Measurements from ENCODE around the gene CWC22. TPM values are rescaled to one million over a fixed set of nuclear protein-coding genes. Genes with fewer than 3 reads are reported as not detected.
A peak's percentile ranks its signal among the peaks of the same experiment; 100 is the strongest.

Gene CWC22
- total and polyA plus RNA-seq, 2 of the 13 experiments (the other 11 are each of a cell fraction or from before 2014, with no cell fraction given): 5.7 to 29.2 TPM

DNA sequence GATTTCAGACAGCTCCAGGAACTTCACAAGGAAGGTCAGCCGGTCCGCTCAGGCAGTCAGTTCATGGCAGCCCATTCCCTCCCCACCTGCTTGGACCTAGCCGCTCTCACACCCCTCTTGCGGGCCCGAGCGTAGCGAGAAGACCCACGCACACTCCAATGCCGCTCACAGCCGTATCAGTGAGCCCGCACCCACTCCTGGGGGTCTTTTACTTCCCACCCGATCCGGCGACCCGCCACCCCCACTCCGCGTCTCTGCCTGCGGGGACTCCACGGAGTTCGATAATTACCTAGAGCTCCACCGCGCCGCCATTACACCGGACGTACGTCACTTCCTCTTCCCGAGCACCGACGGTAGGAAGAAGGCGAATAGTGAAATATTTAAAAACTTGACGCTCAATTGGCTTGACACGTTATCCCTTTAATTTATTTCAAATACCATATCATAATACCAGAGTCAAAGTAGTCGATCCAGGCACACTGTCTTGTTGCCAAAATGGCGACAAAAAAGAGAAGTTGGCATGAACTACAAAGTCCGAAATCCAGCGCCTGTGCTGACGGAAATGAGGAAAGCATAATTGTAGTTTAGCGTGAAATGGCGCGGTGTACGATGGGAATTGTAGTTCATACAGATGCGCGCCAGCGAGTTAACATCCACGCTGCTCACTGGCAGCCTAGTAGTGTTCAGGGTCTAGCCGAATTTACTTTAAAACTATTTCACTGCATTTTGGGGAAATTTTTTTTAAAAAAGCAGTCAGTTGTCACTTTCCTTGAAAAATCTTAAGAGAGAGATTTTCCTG lies at the start of gene CWC22 (continued):
- peak in 1 of 2 experiments; percentile 91; a peak in 1 of 4 replicates for TF ChIP-seq KLF16 (CRISPR knock-in tag; IDR thresholded peaks at IDR 0.05)
- no peak for TF ChIP-seq ZNF549 (CRISPR knock-in tag; IDR thresholded peaks at IDR 0.05)
- TF ChIP-seq ZSCAN31 (CRISPR knock-in tag; IDR thresholded peaks at IDR 0.05; ENCODE audit: low read depth): peak; percentile 81
- TF ChIP-seq CCDC6 (CRISPR knock-in tag; IDR thresholded peaks at IDR 0.05): 0 out of 2 replicates have a peak, but pooled peaks have one; percentile 27
- no peak for TF ChIP-seq ZNF292 (CRISPR knock-in tag; IDR thresholded peaks at IDR 0.05; ENCODE audit: borderline replicate concordance, low read depth)
- TF ChIP-seq KDM4B (CRISPR knock-in tag; IDR thresholded peaks at IDR 0.05): peak; percentile 54
- TF ChIP-seq ZEB1 (IDR thresholded peaks at IDR 0.05; ENCODE audit: insufficient replicate concordance, low read depth): no peak
- peak; percentile 92 for TF ChIP-seq ZNF205 (CRISPR knock-in tag; IDR thresholded peaks at IDR 0.05)
- no peak for TF ChIP-seq ZNF256 (CRISPR knock-in tag; conservative IDR thresholded peaks at IDR 0.05)
- TF ChIP-seq ZNF20 (CRISPR knock-in tag; IDR thresholded peaks at IDR 0.05): no peak
- TF ChIP-seq SNRNP70 (IDR thresholded peaks at IDR 0.05; ENCODE audit: low read depth, low read length): no peak
- TF ChIP-seq MED1 (CRISPR knock-in tag; IDR thresholded peaks at IDR 0.05): peak; percentile 66; the same call in 1 of the 2 replicates
- TF ChIP-seq ZBTB21 (CRISPR knock-in tag; IDR thresholded peaks at IDR 0.05): peak; percentile 75; the same call in 1 of the 2 replicates
- TF ChIP-seq, protein P1, sequence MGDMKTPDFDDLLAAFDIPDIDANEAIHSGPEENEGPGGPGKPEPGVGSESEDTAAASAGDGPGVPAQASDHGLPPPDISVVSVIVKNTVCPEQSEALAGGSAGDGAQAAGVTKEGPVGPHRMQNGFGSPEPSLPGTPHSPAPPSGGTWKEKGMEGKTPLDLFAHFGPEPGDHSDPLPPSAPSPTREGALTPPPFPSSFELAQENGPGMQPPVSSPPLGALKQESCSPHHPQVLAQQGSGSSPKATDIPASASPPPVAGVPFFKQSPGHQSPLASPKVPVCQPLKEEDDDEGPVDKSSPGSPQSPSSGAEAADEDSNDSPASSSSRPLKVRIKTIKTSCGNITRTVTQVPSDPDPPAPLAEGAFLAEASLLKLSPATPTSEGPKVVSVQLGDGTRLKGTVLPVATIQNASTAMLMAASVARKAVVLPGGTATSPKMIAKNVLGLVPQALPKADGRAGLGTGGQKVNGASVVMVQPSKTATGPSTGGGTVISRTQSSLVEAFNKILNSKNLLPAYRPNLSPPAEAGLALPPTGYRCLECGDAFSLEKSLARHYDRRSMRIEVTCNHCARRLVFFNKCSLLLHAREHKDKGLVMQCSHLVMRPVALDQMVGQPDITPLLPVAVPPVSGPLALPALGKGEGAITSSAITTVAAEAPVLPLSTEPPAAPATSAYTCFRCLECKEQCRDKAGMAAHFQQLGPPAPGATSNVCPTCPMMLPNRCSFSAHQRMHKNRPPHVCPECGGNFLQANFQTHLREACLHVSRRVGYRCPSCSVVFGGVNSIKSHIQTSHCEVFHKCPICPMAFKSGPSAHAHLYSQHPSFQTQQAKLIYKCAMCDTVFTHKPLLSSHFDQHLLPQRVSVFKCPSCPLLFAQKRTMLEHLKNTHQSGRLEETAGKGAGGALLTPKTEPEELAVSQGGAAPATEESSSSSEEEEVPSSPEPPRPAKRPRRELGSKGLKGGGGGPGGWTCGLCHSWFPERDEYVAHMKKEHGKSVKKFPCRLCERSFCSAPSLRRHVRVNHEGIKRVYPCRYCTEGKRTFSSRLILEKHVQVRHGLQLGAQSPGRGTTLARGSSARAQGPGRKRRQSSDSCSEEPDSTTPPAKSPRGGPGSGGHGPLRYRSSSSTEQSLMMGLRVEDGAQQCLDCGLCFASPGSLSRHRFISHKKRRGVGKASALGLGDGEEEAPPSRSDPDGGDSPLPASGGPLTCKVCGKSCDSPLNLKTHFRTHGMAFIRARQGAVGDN (CRISPR knock-in tag; IDR thresholded peaks at IDR 0.05): peak; percentile 87
